HG03280 (cell line): ENCODE data around the gene ZNF621.

Source experiments
- ATAC-seq: cut with Tn5 transposase; IDR thresholded peaks from one replicate; pipeline ENCODE4 v1.9.1; 2021; ENCODE audit warnings: mild to moderate bottlenecking, moderate library complexity; ENCODE audit not compliant: unreplicated experiment

ZNF621 gene

GRCh38 chr3:40524568-40525285 lies at the start of gene ZNF621:
TSS of gene ZNF621 (plus strand) at chr3:40524960. CDS start at chr3:40525841, 881 bp downstream.
- ATAC-seq, result peak; percentile 99

- ATAC-seq, result peak; percentile 84
Measured at GRCh38 chr3:40476478-40477470, 48.0 kb upstream of the ZNF621 start, which contains the start of gene ZNF619. TSS of gene ZNF619 (plus strand) at chr3:40477122. CDS start at chr3:40477980, 858 bp downstream.

- ATAC-seq, result no peak
Measured at GRCh38 chr3:40477666-40478065, 47.1 kb upstream of the ZNF621 start.

- no peak for ATAC-seq
Measured at GRCh38 chr3:40487172-40487571, 37.6 kb upstream of the ZNF621 start.

- no peak for ATAC-seq
Measured at GRCh38 chr3:40490916-40491315, 33.8 kb upstream of the ZNF621 start.

GRCh38 chr3:40494698-40495097 lies 30.1 kb upstream of the ZNF621 start:
- no peak for ATAC-seq

- no peak for ATAC-seq
Measured at GRCh38 chr3:40497288-40497687, 27.5 kb upstream of the ZNF621 start.

GRCh38 chr3:40499952-40500351 lies 24.8 kb upstream of the ZNF621 start:
- no peak for ATAC-seq

GRCh38 chr3:40502034-40502433 lies 22.7 kb upstream of the ZNF621 start:
- ATAC-seq, result no peak

GRCh38 chr3:40504636-40505430 lies 19.9 kb upstream of the ZNF621 start:
- no peak for ATAC-seq

GRCh38 chr3:40505599-40506462 lies 18.9 kb upstream of the ZNF621 start, which contains the start of gene ZNF620:
TSS of gene ZNF620 (plus strand) at chr3:40506039. CDS start at chr3:40506353, 314 bp downstream.
- ATAC-seq, result peak; percentile 80

- no peak for ATAC-seq
Measured at GRCh38 chr3:40511031-40511718, 13.6 kb upstream of the ZNF621 start.

GRCh38 chr3:40516201-40516600 lies 8.6 kb upstream of the ZNF621 start:
- no peak for ATAC-seq

- no peak for ATAC-seq
Measured at GRCh38 chr3:40518067-40518466, 6.7 kb upstream of the ZNF621 start.

GRCh38 chr3:40518848-40519247 lies 5.9 kb upstream of the ZNF621 start:
- ATAC-seq, result no peak

- no peak for ATAC-seq
Measured at GRCh38 chr3:40521254-40521653, 3.5 kb upstream of the ZNF621 start.

- ATAC-seq, result no peak
Measured at GRCh38 chr3:40523781-40524180, 979 bp upstream of the ZNF621 start.

GRCh38 chr3:40524222-40524567 lies 565 bp upstream of the ZNF621 start:
- peak; percentile 22 for ATAC-seq

GRCh38 chr3:40528426-40528825 lies 3.7 kb downstream of the ZNF621 start:
- ATAC-seq, result no peak
